Mesodermal cell (in vitro differentiated cells): ENCODE results near the gene VPS37D.
A peak's percentile ranks its signal among the peaks of the same experiment; 100 is the strongest.
"Not testable (repeated sequence)": the region's sequence is repeated elsewhere in the genome, so short reads cannot be mapped to it uniquely, and the experiment has no call there.

Experiments used
- H3K27ac ChIP-seq: 2 replicates; pipeline ENCODE4 v1.7.0; 2013; ENCODE audit warnings: mild to moderate bottlenecking, low read depth, low read length, moderate library complexity; ENCODE audit not compliant: severe bottlenecking
- H3K36me3 ChIP-seq: 2 replicates; pipeline ENCODE4 v1.7.1; 2013; ENCODE audit warnings: mild to moderate bottlenecking, low read length, moderate library complexity; ENCODE audit not compliant: control insufficient read depth, insufficient read depth
- H3K4me1 ChIP-seq: one replicate; pipeline ENCODE4 v1.7.1; 2013; ENCODE audit warnings: mild to moderate bottlenecking, low read length; ENCODE audit not compliant: insufficient read depth, control insufficient read depth, poor library complexity, severe bottlenecking
- H3K4me3 ChIP-seq: 2 replicates; pipeline ENCODE4 v1.7.0; 2013; ENCODE audit warnings: low read length, control low read depth, mild to moderate bottlenecking; ENCODE audit not compliant: insufficient read depth, poor library complexity, severe bottlenecking; ENCODE audit errors: extremely low read depth
- H3K9me3 ChIP-seq: 2 replicates; pipeline ENCODE4 v1.7.1; 2013; ENCODE audit warnings: mild to moderate bottlenecking, low read length, moderate library complexity; ENCODE audit not compliant: control insufficient read depth
- WGBS, 2 experiments: methylation state at CpG; one replicate each; pipeline ENCODE4 v1.1.5; 2013; ENCODE audit warnings: missing lambda C conversion rate in 2 of 2; ENCODE audit not compliant: insufficient coverage in 2 of 2; 5-methylcytosine and 5-hydroxymethylcytosine counted together

Gene VPS37D

GRCh38 chr7:73718438-73718881 is 50.8 kb downstream of the VPS37D start:
- Histone ChIP-seq H3K36me3 (peaks cover 3% of the 10 kb centered on the region), H3K4me3 (peak overlapping the region; percentile 78), H3K4me1 (peaks cover 27% of the 10 kb centered on the region), H3K27ac (no peak overlapping the region), H3K9me3 (no peaks in the 10 kb centered on the region)
- 0 to 93% methylated on average over 1 to 2 of the region's 9 CpGs for WGBS, 2 experiments

- H3K4me1 ChIP-seq, result peaks cover 27% of the 10 kb centered on the region
- H3K36me3 ChIP-seq, result no peaks in the 10 kb centered on the region
- H3K27ac ChIP-seq, result no peak within 1 kb of the TSS
- peak within 1 kb of the TSS; percentile 78 for H3K4me3 ChIP-seq
- H3K9me3 ChIP-seq, result no peaks in the 10 kb centered on the region
- WGBS, 2 experiments, result 2 to 3% methylated on average over 36 to 60 of the region's 96 CpGs
Measured at GRCh38 chr7:73718905-73719805, 51.5 kb downstream of the VPS37D start, which contains the start of gene STX1A. Gene STX1A, minus strand, starts transcription at chr7:73719669. Its CDS starts 38 bp downstream, at chr7:73719631.

- H3K4me3 ChIP-seq, result peak overlapping the region; percentile 23
- H3K4me1 ChIP-seq, result peaks cover 27% of the 10 kb centered on the region
- H3K27ac ChIP-seq, result no peak overlapping the region
- WGBS, 2 experiments, result 19% methylated on average over 12 to 15 of the region's 16 CpGs
- H3K36me3 ChIP-seq, result no peaks in the 10 kb centered on the region
- H3K9me3 ChIP-seq, result no peaks in the 10 kb centered on the region
Measured at GRCh38 chr7:73719806-73720169, 52.2 kb downstream of the VPS37D start.

- not testable (repeated sequence) for H3K4me3 ChIP-seq, H3K36me3 ChIP-seq, H3K9me3 ChIP-seq, H3K27ac ChIP-seq
- WGBS, 2 experiments, result 88 to 97% methylated on average over 7 of the region's 9 CpGs
- H3K4me1 ChIP-seq, result peaks cover 25% of the 10 kb centered on the region
Measured at GRCh38 chr7:73720443-73720842, 52.8 kb downstream of the VPS37D start.

GRCh38 chr7:73721377-73721817 is 53.8 kb downstream of the VPS37D start:
- 88 to 96% methylated on average over 3 of the region's 3 CpGs for WGBS, 2 experiments
- H3K4me1 ChIP-seq, result peaks cover 15% of the 10 kb centered on the region
- H3K36me3 ChIP-seq, result no peaks in the 10 kb centered on the region

More at GRCh38 chr7:73721377-73721817, 53.8 kb downstream of the VPS37D start:
- H3K4me3 ChIP-seq, result no peak overlapping the region
- H3K9me3 ChIP-seq, result no peaks in the 10 kb centered on the region
- H3K27ac ChIP-seq, result no peak overlapping the region
